ENCODE data around the gene LGALS3BP. TPM values are rescaled to one million over a fixed set of nuclear protein-coding genes. Genes with fewer than 3 reads are reported as not detected.

Gene LGALS3BP
- total and polyA plus RNA-seq, 4 donors = 66.0 to 224 (median 79.2) TPM

DNA sequence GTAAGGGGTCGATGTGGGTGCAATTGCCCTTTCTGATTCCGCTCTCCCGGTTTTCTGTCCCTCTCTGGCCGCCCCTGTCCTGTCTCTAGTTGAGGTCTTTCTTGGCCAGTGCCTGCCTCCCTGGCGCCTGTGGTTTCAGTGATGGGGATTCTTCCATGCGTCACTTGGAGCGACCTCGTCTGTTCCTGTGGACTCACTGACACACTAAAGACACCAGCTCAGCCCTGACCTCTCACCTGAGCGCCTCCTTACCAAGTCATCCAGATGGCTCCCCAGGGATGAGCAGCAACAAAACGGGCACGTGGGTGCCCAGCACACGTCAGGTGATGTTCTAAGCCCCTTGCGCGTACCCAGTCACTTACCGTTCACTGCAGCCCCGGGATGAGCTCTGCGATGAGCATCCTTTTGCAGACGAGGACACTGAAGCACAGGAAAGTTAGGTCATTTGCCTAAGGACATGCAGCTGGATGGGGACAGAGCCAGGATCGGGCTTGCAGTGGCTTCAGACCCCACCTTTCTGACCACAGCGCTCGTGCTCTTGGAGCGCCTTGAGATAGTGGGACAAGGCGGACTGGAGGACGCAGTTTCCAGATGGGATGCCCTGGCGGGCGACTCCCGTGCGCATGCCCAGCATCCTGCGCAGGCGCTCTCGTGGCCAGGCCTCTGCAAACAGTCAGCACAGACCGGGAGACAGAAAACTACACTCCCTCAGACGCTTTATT, 11.5 kb upstream of the LGALS3BP start:
- peaks cover 4 to 24% (median 10%) of the 10 kb centered on the region in 4 donors for H3K36me3 ChIP-seq (ENCODE audit: control insufficient read depth in 4 of 4, insufficient read depth in 3 of 4, low read depth in 1 of 4, low read length in 3 of 4)
- no peak overlapping the region for H3K27ac ChIP-seq (ENCODE audit: low read depth in 1 of 2, low read length in 2 of 2)
- peaks cover 0 to 3% (median 1%) of the 10 kb centered on the region in 4 donors for H3K4me1 ChIP-seq (ENCODE audit: control insufficient read depth in 4 of 4, insufficient read depth in 4 of 4, low read length in 3 of 4)
- no peak for DNase-seq (ENCODE audit: low spot score)
- H3K9me3 ChIP-seq (ENCODE audit: control insufficient read depth in 4 of 4, low read length in 3 of 4) = no peaks in the 10 kb centered on the region
- TF ChIP-seq HNF4A (conservative IDR thresholded peaks at IDR 0.05) (no peak), GABPA (IDR thresholded peaks at IDR 0.05 in 1 of 2, conservative IDR thresholded peaks at IDR 0.05 in 1 of 2) (no peak), RAD21 (IDR thresholded peaks at IDR 0.05) (no peak), JUND (IDR thresholded peaks at IDR 0.05) (no peak), NR2F2 (IDR thresholded peaks at IDR 0.05) (no peak), EGR1 (IDR thresholded peaks at IDR 0.05; ENCODE audit: low read depth in 2 of 2) (no peak), YY1 (IDR thresholded peaks at IDR 0.05) (no peak), SP1 (IDR thresholded peaks at IDR 0.05) (no peak), HNF4G (IDR thresholded peaks at IDR 0.05) (no peak), TAF1 (conservative IDR thresholded peaks at IDR 0.05) (no peak), FOXA2 (IDR thresholded peaks at IDR 0.05) (no peak), RXRA (IDR thresholded peaks at IDR 0.05) (no peak), FOXA1 (IDR thresholded peaks at IDR 0.05) (no peak)
- TF ChIP-seq, protein P1, sequence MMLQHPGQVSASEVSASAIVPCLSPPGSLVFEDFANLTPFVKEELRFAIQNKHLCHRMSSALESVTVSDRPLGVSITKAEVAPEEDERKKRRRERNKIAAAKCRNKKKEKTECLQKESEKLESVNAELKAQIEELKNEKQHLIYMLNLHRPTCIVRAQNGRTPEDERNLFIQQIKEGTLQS (IDR thresholded peaks at IDR 0.05) = no peak
- TF ChIP-seq, protein P2, sequence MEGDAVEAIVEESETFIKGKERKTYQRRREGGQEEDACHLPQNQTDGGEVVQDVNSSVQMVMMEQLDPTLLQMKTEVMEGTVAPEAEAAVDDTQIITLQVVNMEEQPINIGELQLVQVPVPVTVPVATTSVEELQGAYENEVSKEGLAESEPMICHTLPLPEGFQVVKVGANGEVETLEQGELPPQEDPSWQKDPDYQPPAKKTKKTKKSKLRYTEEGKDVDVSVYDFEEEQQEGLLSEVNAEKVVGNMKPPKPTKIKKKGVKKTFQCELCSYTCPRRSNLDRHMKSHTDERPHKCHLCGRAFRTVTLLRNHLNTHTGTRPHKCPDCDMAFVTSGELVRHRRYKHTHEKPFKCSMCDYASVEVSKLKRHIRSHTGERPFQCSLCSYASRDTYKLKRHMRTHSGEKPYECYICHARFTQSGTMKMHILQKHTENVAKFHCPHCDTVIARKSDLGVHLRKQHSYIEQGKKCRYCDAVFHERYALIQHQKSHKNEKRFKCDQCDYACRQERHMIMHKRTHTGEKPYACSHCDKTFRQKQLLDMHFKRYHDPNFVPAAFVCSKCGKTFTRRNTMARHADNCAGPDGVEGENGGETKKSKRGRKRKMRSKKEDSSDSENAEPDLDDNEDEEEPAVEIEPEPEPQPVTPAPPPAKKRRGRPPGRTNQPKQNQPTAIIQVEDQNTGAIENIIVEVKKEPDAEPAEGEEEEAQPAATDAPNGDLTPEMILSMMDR (IDR thresholded peaks at IDR 0.05; ENCODE audit: low read depth, low read length, missing input control) = no peak
- TF ChIP-seq, protein P3, sequence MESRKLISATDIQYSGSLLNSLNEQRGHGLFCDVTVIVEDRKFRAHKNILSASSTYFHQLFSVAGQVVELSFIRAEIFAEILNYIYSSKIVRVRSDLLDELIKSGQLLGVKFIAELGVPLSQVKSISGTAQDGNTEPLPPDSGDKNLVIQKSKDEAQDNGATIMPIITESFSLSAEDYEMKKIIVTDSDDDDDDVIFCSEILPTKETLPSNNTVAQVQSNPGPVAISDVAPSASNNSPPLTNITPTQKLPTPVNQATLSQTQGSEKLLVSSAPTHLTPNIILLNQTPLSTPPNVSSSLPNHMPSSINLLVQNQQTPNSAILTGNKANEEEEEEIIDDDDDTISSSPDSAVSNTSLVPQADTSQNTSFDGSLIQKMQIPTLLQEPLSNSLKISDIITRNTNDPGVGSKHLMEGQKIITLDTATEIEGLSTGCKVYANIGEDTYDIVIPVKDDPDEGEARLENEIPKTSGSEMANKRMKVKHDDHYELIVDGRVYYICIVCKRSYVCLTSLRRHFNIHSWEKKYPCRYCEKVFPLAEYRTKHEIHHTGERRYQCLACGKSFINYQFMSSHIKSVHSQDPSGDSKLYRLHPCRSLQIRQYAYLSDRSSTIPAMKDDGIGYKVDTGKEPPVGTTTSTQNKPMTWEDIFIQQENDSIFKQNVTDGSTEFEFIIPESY (IDR thresholded peaks at IDR 0.05) = no peak
- TF ChIP-seq, protein P4, sequence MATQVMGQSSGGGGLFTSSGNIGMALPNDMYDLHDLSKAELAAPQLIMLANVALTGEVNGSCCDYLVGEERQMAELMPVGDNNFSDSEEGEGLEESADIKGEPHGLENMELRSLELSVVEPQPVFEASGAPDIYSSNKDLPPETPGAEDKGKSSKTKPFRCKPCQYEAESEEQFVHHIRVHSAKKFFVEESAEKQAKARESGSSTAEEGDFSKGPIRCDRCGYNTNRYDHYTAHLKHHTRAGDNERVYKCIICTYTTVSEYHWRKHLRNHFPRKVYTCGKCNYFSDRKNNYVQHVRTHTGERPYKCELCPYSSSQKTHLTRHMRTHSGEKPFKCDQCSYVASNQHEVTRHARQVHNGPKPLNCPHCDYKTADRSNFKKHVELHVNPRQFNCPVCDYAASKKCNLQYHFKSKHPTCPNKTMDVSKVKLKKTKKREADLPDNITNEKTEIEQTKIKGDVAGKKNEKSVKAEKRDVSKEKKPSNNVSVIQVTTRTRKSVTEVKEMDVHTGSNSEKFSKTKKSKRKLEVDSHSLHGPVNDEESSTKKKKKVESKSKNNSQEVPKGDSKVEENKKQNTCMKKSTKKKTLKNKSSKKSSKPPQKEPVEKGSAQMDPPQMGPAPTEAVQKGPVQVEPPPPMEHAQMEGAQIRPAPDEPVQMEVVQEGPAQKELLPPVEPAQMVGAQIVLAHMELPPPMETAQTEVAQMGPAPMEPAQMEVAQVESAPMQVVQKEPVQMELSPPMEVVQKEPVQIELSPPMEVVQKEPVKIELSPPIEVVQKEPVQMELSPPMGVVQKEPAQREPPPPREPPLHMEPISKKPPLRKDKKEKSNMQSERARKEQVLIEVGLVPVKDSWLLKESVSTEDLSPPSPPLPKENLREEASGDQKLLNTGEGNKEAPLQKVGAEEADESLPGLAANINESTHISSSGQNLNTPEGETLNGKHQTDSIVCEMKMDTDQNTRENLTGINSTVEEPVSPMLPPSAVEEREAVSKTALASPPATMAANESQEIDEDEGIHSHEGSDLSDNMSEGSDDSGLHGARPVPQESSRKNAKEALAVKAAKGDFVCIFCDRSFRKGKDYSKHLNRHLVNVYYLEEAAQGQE (IDR thresholded peaks at IDR 0.05) = no peak
- TF ChIP-seq, protein P5, sequence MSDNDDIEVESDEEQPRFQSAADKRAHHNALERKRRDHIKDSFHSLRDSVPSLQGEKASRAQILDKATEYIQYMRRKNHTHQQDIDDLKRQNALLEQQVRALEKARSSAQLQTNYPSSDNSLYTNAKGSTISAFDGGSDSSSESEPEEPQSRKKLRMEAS (IDR thresholded peaks at IDR 0.05) = no peak
- 96% methylated on average over 33 of the region's 33 CpGs for WGBS
- no peak overlapping the region for H3K9ac ChIP-seq (ENCODE audit: low read depth in 1 of 2, low read length in 2 of 2)
- no peaks in the 10 kb centered on the region for H3K27me3 ChIP-seq (ENCODE audit: control insufficient read depth in 4 of 4, insufficient read depth in 4 of 4, low read length in 3 of 4)
- H3K4me3 ChIP-seq (ENCODE audit: low read depth in 1 of 3, low read length in 3 of 3) = no peak overlapping the region
